ENCODE data around the gene MEA1.

The MEA1 gene

DNA sequence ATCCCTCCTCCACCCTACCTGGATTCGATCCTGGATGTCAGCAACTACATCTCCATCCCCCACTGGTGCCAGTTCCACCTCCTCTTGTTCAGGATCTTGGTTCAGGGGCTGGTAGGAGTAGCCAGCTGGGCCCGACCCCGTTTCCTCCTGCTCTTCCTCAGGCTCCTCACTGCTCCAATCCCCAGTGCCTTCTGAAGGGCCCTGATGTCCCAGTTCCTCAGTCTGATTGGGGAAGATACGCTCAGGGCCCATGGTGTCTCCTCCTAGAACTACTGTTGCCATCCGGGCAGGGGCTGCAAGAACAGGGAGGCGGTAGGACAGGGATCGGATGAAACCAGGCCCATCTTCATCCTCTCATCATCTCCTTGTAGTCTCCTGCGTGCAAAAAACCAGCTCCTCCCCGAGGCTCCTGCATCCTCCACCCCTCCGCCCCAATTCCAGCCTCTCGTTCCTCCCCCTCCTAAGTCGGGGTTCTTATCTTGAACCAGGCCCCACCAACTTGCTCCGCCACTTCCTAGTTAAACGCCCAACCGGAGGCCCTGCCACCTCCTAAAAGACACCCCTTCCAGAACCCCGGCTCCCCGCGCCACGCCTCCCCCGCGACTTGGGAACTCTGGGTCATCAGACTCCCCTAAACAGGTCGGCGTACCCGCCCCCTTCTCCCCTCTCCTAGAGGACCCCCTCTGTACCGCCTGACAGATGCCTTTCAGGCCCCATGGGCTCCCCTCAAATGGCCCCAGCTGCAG lies 476 bp downstream of the MEA1 start (continued):
- TF ChIP-seq ZNF366 (tag by site-specific recombination; conservative IDR thresholded peaks at IDR 0.05) (0 out of 2 replicates have a peak, but pooled peaks have one; percentile 25), ZNF169 (tag by site-specific recombination; IDR thresholded peaks at IDR 0.05) (no peak), PRDM2 (tag by site-specific recombination; IDR thresholded peaks at IDR 0.05; ENCODE audit: borderline replicate concordance) (no peak), ZNF501 (tag by site-specific recombination; IDR thresholded peaks at IDR 0.05) (no peak), KLF17 (tag by site-specific recombination; IDR thresholded peaks at IDR 0.05) (peak; percentile 42; the same call in 1 of the 2 replicates), EGR2 (tag by site-specific recombination; IDR thresholded peaks at IDR 0.05; ENCODE audit: low read depth) (peak; percentile 12; the same call in 1 of the 2 replicates), ZBTB20 (tag by site-specific recombination; IDR thresholded peaks at IDR 0.05) (peak; percentile 40; the same call in 1 of the 2 replicates), ZNF350 (tag by site-specific recombination; IDR thresholded peaks at IDR 0.05) (no peak), ZNF473 (tag by site-specific recombination; IDR thresholded peaks at IDR 0.05) (no peak), ZNF423 (tag by site-specific recombination; IDR thresholded peaks at IDR 0.05) (no peak), ZNF394 (tag by site-specific recombination; IDR thresholded peaks at IDR 0.05; ENCODE audit: borderline replicate concordance) (no peak)
- TF ChIP-seq, protein P1, sequence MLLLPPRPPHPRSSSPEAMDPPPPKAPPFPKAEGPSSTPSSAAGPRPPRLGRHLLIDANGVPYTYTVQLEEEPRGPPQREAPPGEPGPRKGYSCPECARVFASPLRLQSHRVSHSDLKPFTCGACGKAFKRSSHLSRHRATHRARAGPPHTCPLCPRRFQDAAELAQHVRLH (tag by site-specific recombination; IDR thresholded peaks at IDR 0.05), result peak; percentile 61; the same call in 1 of the 2 replicates
- TF ChIP-seq, protein P2, sequence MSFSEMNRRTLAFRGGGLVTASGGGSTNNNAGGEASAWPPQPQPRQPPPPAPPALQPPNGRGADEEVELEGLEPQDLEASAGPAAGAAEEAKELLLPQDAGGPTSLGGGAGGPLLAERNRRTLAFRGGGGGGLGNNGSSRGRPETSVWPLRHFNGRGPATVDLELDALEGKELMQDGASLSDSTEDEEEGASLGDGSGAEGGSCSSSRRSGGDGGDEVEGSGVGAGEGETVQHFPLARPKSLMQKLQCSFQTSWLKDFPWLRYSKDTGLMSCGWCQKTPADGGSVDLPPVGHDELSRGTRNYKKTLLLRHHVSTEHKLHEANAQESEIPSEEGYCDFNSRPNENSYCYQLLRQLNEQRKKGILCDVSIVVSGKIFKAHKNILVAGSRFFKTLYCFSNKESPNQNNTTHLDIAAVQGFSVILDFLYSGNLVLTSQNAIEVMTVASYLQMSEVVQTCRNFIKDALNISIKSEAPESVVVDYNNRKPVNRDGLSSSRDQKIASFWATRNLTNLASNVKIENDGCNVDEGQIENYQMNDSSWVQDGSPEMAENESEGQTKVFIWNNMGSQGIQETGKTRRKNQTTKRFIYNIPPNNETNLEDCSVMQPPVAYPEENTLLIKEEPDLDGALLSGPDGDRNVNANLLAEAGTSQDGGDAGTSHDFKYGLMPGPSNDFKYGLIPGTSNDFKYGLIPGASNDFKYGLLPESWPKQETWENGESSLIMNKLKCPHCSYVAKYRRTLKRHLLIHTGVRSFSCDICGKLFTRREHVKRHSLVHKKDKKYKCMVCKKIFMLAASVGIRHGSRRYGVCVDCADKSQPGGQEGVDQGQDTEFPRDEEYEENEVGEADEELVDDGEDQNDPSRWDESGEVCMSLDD (tag by site-specific recombination; IDR thresholded peaks at IDR 0.05), result peak; percentile 94

DNA sequence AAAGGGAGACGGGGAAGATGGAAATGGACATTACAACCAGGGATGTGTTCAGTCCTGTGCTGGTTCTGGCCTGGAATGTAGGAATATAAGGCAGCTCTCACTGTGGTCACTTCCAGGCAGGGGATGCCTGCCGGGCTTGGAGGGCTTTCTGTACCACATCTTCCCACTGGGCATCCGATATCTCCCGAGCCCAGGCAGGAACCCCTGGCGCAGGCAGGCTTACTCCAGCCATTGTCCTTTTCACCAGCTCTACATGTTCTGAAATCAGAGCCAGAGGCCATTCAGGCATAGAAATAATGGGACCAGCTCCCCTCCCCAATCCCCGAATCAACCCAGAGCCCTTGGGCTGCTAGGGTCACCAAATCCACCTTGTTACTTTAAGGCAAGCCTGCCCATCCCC lies 1.4 kb downstream of the MEA1 start:
- TF ChIP-seq ZNF354C (tag by site-specific recombination; IDR thresholded peaks at IDR 0.05; ENCODE audit: borderline replicate concordance, low read depth) (no peak), ZNF626 (tag by site-specific recombination; IDR thresholded peaks at IDR 0.05) (no peak), ZNF785 (tag by site-specific recombination; IDR thresholded peaks at IDR 0.05) (no peak), ZIC2 (tag by site-specific recombination; IDR thresholded peaks at IDR 0.05) (no peak), BCL11A (tag by site-specific recombination; IDR thresholded peaks at IDR 0.05; ENCODE audit: low read depth) (no peak), ZNF701 (tag by site-specific recombination; IDR thresholded peaks at IDR 0.05) (no peak), SETDB1 (IDR thresholded peaks at IDR 0.05; ENCODE audit: insufficient read length, low read length) (no peak), ZNF664 (tag by site-specific recombination; IDR thresholded peaks at IDR 0.05) (no peak), ZNF776 (tag by site-specific recombination; IDR thresholded peaks at IDR 0.05; ENCODE audit: borderline replicate concordance) (no peak), ZBTB48 (tag by site-specific recombination; IDR thresholded peaks at IDR 0.05) (no peak), ZNF133 (tag by site-specific recombination; IDR thresholded peaks at IDR 0.05) (no peak), ZBTB8A (tag by site-specific recombination; IDR thresholded peaks at IDR 0.05) (no peak), ZNF114 (tag by site-specific recombination; IDR thresholded peaks at IDR 0.05) (no peak), ZNF600 (tag by site-specific recombination; IDR thresholded peaks at IDR 0.05) (no peak)
- peak overlapping the region; percentile 1; the same call in 1 of the 2 replicates for H3K4me3 ChIP-seq (ENCODE audit: low read depth, low read length)
- H3K9me3 ChIP-seq (ENCODE audit: control insufficient read depth, insufficient read depth, low read depth, low read length), result no peaks in the 10 kb centered on the region
- 0 out of 2 replicates have a peak overlapping the region, but pooled peaks have one; percentile 76 for H3K27ac ChIP-seq (ENCODE audit: extremely low read depth, low read depth, low read length)
- ChIA-PET POLR2A (interaction anchor here (1.1 to 4.6 kb wide), 10 partner anchors 9 to 83 kb away, joined by 3 to 66 read pairs (median 36); partner anchors contain the start of genes CNPY3, CUL7, PEX6 and PPP2R5D), CTCF (interaction anchor here (2.6 kb wide), 1 partner anchor 131 kb away, joined by 14 read pairs; no protein-coding TSS in a partner anchor)
- H3K36me3 ChIP-seq (ENCODE audit: control insufficient read depth in 2 of 2, insufficient read depth in 1 of 2, low read length in 2 of 2), result peaks cover 26 to 71% of the 10 kb centered on the region in 2 experiments
- peaks cover 12% of the 10 kb centered on the region for H3K4me1 ChIP-seq (ENCODE audit: control insufficient read depth, insufficient read depth, low read length)
